HUES48 (cell line): ENCODE data around the gene CNEP1R1.
"Not testable (repeated sequence)": the region's sequence is repeated elsewhere in the genome, so short reads cannot be mapped to it uniquely, and the experiment has no call there.

ENCODE experiments used
- H3K27ac ChIP-seq: one replicate; pipeline ENCODE4 v1.7.0; 2013; ENCODE audit warnings: low read depth, low read length, inconsistent platforms
- H3K27me3 ChIP-seq: 2 replicates; pipeline ENCODE4 v1.6.1; 2013; ENCODE audit warnings: mild to moderate bottlenecking, low read length; ENCODE audit not compliant: control insufficient read depth, insufficient read depth
- H3K36me3 ChIP-seq: 2 replicates; pipeline ENCODE4 v1.6.1; 2013; ENCODE audit warnings: low read length; ENCODE audit not compliant: control insufficient read depth, insufficient read depth
- H3K4me1 ChIP-seq: 2 replicates; pipeline ENCODE4 v1.6.1; 2013; ENCODE audit warnings: mild to moderate bottlenecking, low read length; ENCODE audit not compliant: control insufficient read depth, insufficient read depth
- H3K4me3 ChIP-seq: 2 replicates; pipeline ENCODE4 v1.5.1; 2013; ENCODE audit warnings: mild to moderate bottlenecking, low read depth, low read length
- H3K9ac ChIP-seq: 2 replicates; pipeline ENCODE4 v1.6.1; 2013; ENCODE audit warnings: mild to moderate bottlenecking, low read depth, low read length, moderate library complexity
- H3K9me3 ChIP-seq: 2 replicates; pipeline ENCODE4 v1.6.1; 2013; ENCODE audit warnings: low read length; ENCODE audit not compliant: control insufficient read depth, insufficient read depth

The CNEP1R1 gene

DNA sequence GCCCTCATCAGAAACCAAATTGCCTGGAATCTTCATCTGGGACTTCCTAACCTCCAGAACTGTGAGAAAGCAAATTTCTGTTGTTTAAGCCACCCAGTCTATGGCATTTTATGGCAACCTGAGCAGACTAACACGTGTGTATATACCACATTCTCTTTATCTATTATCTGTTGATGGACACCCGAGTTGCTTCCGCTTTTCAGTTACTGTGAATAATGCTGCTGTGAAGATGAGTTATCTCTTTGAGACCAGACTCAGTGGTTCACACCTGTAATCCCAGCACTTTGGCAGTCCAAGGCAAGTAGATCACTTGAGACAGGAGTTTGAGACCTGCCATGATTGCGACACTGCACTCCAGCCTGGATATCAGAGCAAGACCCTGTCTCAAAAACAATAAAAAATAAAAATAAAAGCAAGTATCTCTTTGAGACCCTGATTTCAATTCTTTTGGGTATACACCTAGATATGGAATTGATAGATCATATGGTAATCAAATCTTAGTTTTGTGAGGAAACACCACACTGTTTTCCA, 27.2 kb upstream of the CNEP1R1 start:
- H3K4me1 ChIP-seq: no peaks in the 10 kb centered on the region
- H3K27ac ChIP-seq: no peak overlapping the region
- H3K4me3 ChIP-seq: no peak overlapping the region
- H3K9ac ChIP-seq: no peak overlapping the region
- H3K36me3 ChIP-seq: no peaks in the 10 kb centered on the region
- H3K27me3 ChIP-seq: no peaks in the 10 kb centered on the region
- H3K9me3 ChIP-seq: no peaks in the 10 kb centered on the region

DNA sequence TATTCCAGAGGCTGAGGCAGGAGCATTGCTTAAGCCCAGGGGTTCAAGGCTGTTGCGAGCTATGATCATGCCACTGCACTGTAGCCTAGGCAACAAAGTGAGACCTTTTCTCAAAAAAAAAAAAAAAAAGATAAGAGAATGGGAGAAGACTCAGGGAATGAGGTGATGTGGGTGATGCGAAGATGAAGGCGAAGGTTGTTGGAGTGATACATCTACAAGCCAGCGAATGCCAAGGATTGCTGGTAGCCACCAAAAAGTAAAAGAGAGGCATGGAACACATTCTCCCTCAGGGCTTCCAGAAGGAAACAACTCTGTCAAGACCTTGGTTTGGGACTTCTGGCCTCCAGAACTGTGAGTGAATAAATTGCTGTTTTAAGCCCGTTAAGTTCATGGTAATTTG, 26.0 kb upstream of the CNEP1R1 start:
- H3K27ac ChIP-seq: no peak overlapping the region
- no peak overlapping the region for H3K4me3 ChIP-seq
- H3K4me1 ChIP-seq: no peaks in the 10 kb centered on the region
- H3K27me3 ChIP-seq: no peaks in the 10 kb centered on the region
- H3K9me3 ChIP-seq: no peaks in the 10 kb centered on the region
- H3K9ac ChIP-seq: no peak overlapping the region
- no peaks in the 10 kb centered on the region for H3K36me3 ChIP-seq

DNA sequence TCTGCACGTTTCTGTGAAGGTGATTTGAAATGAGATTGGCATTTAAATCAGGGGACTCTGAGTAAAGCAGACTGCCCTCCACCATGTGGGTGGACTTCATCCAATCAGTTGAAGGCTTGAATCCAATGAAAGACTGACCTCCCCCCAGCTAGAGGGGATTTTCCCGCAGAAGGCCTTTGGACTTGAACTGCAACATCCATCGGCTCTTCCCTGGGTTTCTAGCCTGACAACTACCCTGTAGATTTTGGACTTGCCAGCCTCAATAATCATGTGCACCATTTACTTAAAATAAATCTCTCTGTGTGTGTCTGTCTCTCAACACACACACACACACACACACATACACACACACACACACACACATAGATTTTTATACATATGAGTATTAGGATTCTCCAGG, 23.9 kb upstream of the CNEP1R1 start:
- Histone ChIP-seq H3K9ac (no peak overlapping the region), H3K4me1 (no peaks in the 10 kb centered on the region), H3K4me3 (no peak overlapping the region), H3K27me3 (no peaks in the 10 kb centered on the region), H3K36me3 (no peaks in the 10 kb centered on the region), H3K27ac (no peak overlapping the region), H3K9me3 (no peaks in the 10 kb centered on the region)

DNA sequence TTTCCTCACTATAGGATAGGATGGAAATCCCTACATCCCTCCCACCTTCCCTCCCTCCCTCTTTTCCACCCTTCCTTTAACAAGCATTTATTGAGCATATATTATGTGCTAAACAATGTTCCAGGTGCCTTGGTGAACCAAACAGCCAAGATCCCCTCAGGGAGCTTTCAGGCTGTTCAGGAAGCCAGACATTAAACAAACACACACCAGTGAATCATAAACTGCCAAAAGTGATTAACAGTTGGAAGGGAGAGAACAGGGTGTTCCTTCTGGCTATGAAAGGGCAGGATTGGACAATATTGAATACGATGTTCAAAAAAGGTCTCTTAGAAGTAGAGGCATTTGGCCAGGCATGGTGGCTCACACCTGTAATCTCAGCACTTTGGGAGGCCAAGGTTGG, 22.8 kb upstream of the CNEP1R1 start:
- Histone ChIP-seq H3K4me3 (no peak overlapping the region), H3K36me3 (no peaks in the 10 kb centered on the region), H3K4me1 (no peaks in the 10 kb centered on the region), H3K9me3 (no peaks in the 10 kb centered on the region), H3K27me3 (no peaks in the 10 kb centered on the region), H3K9ac (no peak overlapping the region), H3K27ac (no peak overlapping the region)

DNA sequence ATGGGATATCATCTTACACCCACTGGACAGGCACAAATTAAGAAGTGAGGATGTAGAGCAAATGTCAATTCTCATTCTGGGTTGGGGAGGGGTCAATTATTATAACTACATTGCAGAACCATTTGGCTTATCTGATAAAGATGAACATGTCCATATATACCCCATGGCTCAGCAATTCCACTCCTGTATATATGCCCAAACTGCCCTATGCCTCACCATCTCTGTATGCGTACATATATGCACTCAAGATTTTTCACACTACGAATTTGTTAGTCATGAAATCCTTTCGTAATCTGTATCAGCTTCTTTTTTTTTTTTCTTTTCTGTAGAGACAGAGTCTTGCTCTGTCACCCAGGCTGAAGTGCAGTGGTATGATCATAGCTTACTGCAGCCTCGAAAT, 20.8 kb upstream of the CNEP1R1 start:
- Histone ChIP-seq H3K4me3 (no peak overlapping the region), H3K4me1 (peaks cover 3% of the 10 kb centered on the region; the same call in 1 of the 2 replicates), H3K36me3 (no peaks in the 10 kb centered on the region), H3K27ac (no peak overlapping the region), H3K27me3 (no peaks in the 10 kb centered on the region), H3K9me3 (no peaks in the 10 kb centered on the region; the same call in 1 of the 2 replicates), H3K9ac (no peak overlapping the region)

DNA sequence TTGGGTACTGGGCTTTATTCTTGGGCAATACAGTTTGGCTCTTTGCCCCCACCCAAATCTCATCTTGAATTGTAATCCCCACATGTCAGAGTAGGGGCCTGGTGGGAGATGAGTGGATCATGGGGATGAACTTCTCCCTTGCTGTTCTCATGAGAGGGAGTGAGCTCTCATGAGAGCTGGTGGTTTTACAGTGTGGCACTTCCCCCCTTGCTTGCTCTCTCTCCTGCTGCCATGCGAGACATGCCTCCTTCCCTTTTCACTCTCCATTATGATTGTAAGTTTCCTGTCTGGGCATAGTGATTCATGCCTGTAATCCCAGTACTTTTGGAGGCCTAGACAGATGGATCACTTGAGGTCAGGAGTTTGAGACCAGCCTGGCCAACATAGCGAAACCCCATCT, 18.1 kb upstream of the CNEP1R1 start:
- no peaks in the 10 kb centered on the region for H3K36me3 ChIP-seq
- no peaks in the 10 kb centered on the region; the same call in 1 of the 2 replicates for H3K9me3 ChIP-seq
- no peaks in the 10 kb centered on the region for H3K27me3 ChIP-seq
- no peak overlapping the region for H3K27ac ChIP-seq
- H3K4me3 ChIP-seq: no peak overlapping the region
- no peak overlapping the region for H3K9ac ChIP-seq
- peaks cover 5% of the 10 kb centered on the region; the same call in 1 of the 2 replicates for H3K4me1 ChIP-seq

DNA sequence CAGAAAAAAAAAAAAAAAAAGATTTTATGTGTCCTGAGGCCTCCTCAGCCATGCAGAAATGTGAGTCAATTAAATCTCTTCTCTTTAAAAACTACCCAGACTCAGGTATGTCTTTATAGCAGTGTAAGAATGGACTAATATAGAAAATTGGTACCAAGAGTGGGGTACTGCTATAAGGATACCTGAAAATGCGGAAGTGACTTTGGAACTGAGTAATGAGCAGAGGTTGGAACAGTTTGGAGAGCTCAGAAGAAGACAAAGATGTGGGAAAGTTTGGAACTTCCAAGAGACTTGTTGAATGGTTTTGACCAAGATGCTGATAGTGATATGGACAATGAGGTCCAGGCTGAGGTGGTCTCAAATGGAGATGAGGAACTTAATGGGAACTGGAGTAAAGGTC, 17.3 kb upstream of the CNEP1R1 start:
- Histone ChIP-seq H3K4me1 (peaks cover 5% of the 10 kb centered on the region; the same call in 1 of the 2 replicates), H3K27me3 (no peaks in the 10 kb centered on the region), H3K9me3 (no peaks in the 10 kb centered on the region; the same call in 1 of the 2 replicates), H3K4me3 (no peak overlapping the region), H3K9ac (no peak overlapping the region), H3K27ac (no peak overlapping the region), H3K36me3 (no peaks in the 10 kb centered on the region)

DNA sequence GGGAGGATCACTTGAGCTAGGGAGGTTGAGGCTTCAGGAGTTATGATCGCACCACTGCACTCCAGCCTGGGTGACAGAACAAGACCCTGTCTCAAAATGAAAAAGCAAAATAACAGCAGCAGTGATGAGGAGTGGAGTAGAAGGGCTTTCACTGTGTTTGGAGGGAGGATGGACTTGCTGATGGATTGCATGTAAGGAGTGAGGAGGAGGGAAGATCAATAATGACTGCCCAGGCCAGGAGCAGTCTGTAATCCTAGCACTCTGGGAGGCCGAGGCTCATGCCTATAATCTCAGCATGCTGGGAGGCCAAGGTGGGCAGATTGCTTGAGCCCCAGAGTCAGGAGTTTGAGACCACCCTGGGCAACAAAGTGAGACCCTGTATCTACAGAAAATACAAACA, 14.8 kb upstream of the CNEP1R1 start:
- Histone ChIP-seq H3K9ac (no peak overlapping the region), H3K4me3 (no peak overlapping the region), H3K36me3 (no peaks in the 10 kb centered on the region), H3K27me3 (no peaks in the 10 kb centered on the region), H3K4me1 (peaks cover 5% of the 10 kb centered on the region; the same call in 1 of the 2 replicates), H3K27ac (no peak overlapping the region), H3K9me3 (no peaks in the 10 kb centered on the region; the same call in 1 of the 2 replicates)

DNA sequence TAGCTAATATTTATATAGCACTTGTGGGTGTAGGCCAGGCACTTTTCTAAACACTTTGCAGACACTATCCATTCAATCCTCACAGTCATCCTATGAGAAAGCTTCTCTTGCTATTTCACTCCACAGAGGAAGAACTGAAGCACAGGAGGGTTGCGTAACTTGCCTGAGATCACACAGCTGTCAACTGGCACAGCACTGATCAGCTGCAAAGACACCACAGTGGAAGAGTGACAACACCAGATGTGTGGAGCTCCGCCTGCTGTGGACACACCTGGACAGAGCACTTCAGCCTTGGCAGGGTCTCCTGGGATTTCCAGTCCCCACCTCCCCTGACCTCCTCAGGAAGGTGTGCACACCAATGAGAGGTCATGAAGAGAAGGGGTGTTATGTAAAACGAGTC, 13.3 kb upstream of the CNEP1R1 start:
- H3K4me1 ChIP-seq: peaks cover 5% of the 10 kb centered on the region; the same call in 1 of the 2 replicates
- H3K36me3 ChIP-seq: no peaks in the 10 kb centered on the region
- no peak overlapping the region for H3K27ac ChIP-seq
- H3K4me3 ChIP-seq: no peak overlapping the region
- no peaks in the 10 kb centered on the region for H3K27me3 ChIP-seq
- no peaks in the 10 kb centered on the region; the same call in 1 of the 2 replicates for H3K9me3 ChIP-seq
- H3K9ac ChIP-seq: no peak overlapping the region

DNA sequence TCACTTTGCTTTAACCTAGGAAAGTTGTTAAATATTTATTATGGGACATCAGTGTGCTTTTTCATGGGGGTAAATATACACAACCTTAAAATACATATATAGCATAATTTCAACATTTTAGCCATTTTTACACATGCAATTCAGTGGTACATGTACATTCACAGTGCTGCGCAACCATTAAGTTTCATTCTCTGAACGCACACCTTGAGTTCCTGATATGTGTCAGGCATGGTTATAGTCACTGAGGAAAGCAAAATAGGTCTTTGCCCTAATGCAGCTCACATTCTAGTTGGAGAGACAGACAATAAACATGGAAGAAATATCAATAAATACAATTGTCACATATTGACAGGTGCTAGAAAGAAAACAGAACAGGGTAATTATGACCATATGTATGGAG, 12.8 kb upstream of the CNEP1R1 start:
- H3K36me3 ChIP-seq: no peaks in the 10 kb centered on the region
- no peaks in the 10 kb centered on the region; the same call in 1 of the 2 replicates for H3K9me3 ChIP-seq
- H3K27me3 ChIP-seq: no peaks in the 10 kb centered on the region
- H3K9ac ChIP-seq: no peak overlapping the region
- no peak overlapping the region for H3K27ac ChIP-seq
- H3K4me3 ChIP-seq: no peak overlapping the region
- peaks cover 5% of the 10 kb centered on the region; the same call in 1 of the 2 replicates for H3K4me1 ChIP-seq

DNA sequence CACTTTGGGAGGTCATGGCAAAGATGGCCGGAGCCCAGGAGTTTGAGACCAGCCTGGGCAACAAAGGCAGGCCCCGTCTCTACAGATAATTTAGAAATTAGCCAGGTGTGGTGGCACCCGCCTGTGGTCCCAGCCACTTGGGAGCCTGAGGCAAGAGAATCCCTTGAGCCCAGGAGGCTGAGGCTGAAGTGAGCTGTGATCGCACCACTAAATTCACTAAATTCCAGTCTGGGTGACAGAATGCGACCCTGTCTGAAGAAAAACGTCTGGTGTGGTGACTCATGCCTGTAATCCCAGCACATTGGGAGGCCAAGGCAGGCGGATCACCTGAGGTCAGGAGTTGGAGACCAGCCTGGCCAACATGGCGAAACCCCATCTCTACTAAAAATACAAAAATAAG, 10.8 kb upstream of the CNEP1R1 start:
- H3K9ac ChIP-seq, H3K9me3 ChIP-seq, H3K36me3 ChIP-seq, H3K4me3 ChIP-seq, H3K27me3 ChIP-seq, H3K4me1 ChIP-seq, H3K27ac ChIP-seq: not testable (repeated sequence)
